PC-3 (cell line): ENCODE data around the gene TBL1Y. TPM values are rescaled to one million over a fixed set of nuclear protein-coding genes. Genes with fewer than 3 reads are reported as not detected.

Source experiments
- ATAC-seq: fragments of 200-7000 bp; cut with Tn5 transposase; 2 replicates; pipeline ENCODE4 v1.9.1; 2020; ENCODE audit warnings: mild to moderate bottlenecking, moderate library complexity
- BruUV-seq: library from RNA; stranded (reverse); fragments of 400-500 nt; replicated peaks from 2 replicates; lab custom pipeline; 2021; lab: Mats Ljungman, UMichigan
- CTCF ChIA-PET: fragments of 300-600 bp; sonication (Branson Sonifier 250); formaldehyde crosslinking; loops from one replicate; lab custom pipeline; 2022; ENCODE audit warnings: antibody characterized with exemption; lab: Charles Lee
- POLR2A ChIA-PET: fragments of 300-600 bp; sonication (Branson Sonifier 250); formaldehyde crosslinking; loops from one replicate; lab custom pipeline; 2022; ENCODE audit warnings: antibody characterized with exemption; ENCODE audit not compliant: unreplicated experiment; lab: Charles Lee
- DNase-seq: peaks from one replicate; pipeline ENCODE4 v3.0.0-alpha.2; 2015
- H2AFZ ChIP-seq: fragments of 300-600 bp; sonication (generic); 2 replicates; pipeline ENCODE4 v1.6.0; 2016; ENCODE audit warnings: antibody characterized with exemption, low read length
- H3F3A ChIP-seq: fragments of 300-600 bp; sonication (generic); one replicate; pipeline ENCODE4 v1.6.0; 2017; ENCODE audit warnings: antibody characterized with exemption, low read length, control low read depth, mild to moderate bottlenecking; ENCODE audit not compliant: unreplicated experiment
- H3K27ac ChIP-seq: fragments of 300-600 bp; sonication (generic); 2 replicates; pipeline ENCODE4 v1.5.1; 2016; ENCODE audit warnings: mild to moderate bottlenecking, low read length
- H3K27me3 ChIP-seq: fragments of 300-600 bp; sonication (generic); 2 replicates; pipeline ENCODE4 v1.6.1; 2016; ENCODE audit warnings: low read length, mixed read lengths
- H3K36me3 ChIP-seq: fragments of 300-600 bp; sonication (generic); 2 replicates; pipeline ENCODE4 v1.6.1; 2016; ENCODE audit warnings: low read depth, mixed run types, low read length, mixed read lengths
- H3K4me1 ChIP-seq: fragments of 300-600 bp; sonication (generic); 2 replicates; pipeline ENCODE4 v1.5.1; 2016; ENCODE audit warnings: low read length; ENCODE audit not compliant: insufficient read depth
- H3K4me2 ChIP-seq: fragments of 300-600 bp; sonication (generic); 2 replicates; pipeline ENCODE4 v1.6.0; 2016; ENCODE audit warnings: low read length
- H3K4me3 ChIP-seq: fragments of 300-600 bp; sonication (generic); 2 replicates; pipeline ENCODE4 v1.5.1; 2016; ENCODE audit warnings: mild to moderate bottlenecking, low read length, mixed read lengths
- H3K79me2 ChIP-seq: fragments of 300-600 bp; sonication (generic); 2 replicates; pipeline ENCODE4 v1.6.1; 2017; ENCODE audit warnings: low read length, mixed read lengths
- H3K9ac ChIP-seq: fragments of 300-600 bp; sonication (generic); 2 replicates; pipeline ENCODE4 v1.6.0; 2016; ENCODE audit warnings: mild to moderate bottlenecking, low read length
- H3K9me2 ChIP-seq: fragments of 300-600 bp; sonication (generic); replicated peaks from 2 replicates; pipeline ENCODE4 v1.6.1; 2016; ENCODE audit warnings: mixed run types, low read length, mixed read lengths
- H3K9me3 ChIP-seq: fragments of 300-600 bp; sonication (generic); 2 replicates; pipeline ENCODE4 v1.6.1; 2016; ENCODE audit warnings: low read length, mixed read lengths
- H4K20me1 ChIP-seq: fragments of 300-600 bp; sonication (generic); 2 replicates; pipeline ENCODE4 v1.6.1; 2016; ENCODE audit warnings: low read length, mixed read lengths
- CTCF ChIP-seq: fragments of 300-600 bp; sonication (generic); conservative IDR thresholded peaks from 2 replicates; pipeline ENCODE4 v1.5.1; 2017; ENCODE audit warnings: antibody characterized with exemption, low read depth, mild to moderate bottlenecking, low read length
- EZH2 ChIP-seq: fragments of 300-600 bp; sonication (generic); IDR thresholded peaks from one replicate; pipeline ENCODE4 v1.6.1; 2017; ENCODE audit warnings: antibody characterized with exemption, mild to moderate bottlenecking, low read length; ENCODE audit not compliant: unreplicated experiment
- EZH2phosphoT487 ChIP-seq: fragments of 300-600 bp; sonication (generic); IDR thresholded peaks from 2 replicates; pipeline ENCODE4 v1.6.1; 2018; ENCODE audit warnings: mild to moderate bottlenecking, antibody characterized with exemption, low read length, borderline replicate concordance
- intact Hi-C: fragments of 100-400 bp; cut with micrococcal nuclease; formaldehyde crosslinking; loops from 2 replicates; pipeline ENCODE4 v1.9.0; 2023
- total RNA-seq: library from RNA; depleted of rRNA; stranded (reverse); fragments of >200 nt; gene quantifications from 2 replicates; pipeline ENCODE4 v1.2.3, GENCODE V29; 2014

The TBL1Y gene
- total RNA-seq, 1 experiment from 2014 or later = not detected

- ATAC-seq = no peak
Observed at GRCh38 chrY:6931779-6932396, 21.4 kb downstream of the TBL1Y start.

GRCh38 chrY:6935497-6935896 is 25.0 kb downstream of the TBL1Y start:
- no TSS peak for BruUV-seq
- ATAC-seq (no peak), DNase-seq (no peak)
- ChIA-PET POLR2A (no interaction called here), CTCF (no interaction called here)
- Histone ChIP-seq H2AFZ (no peak overlapping the region), H3K79me2 (no peaks in the 10 kb centered on the region), H3K27me3 (no peaks in the 10 kb centered on the region), H3K9me3 (no peaks in the 10 kb centered on the region), H3K27ac (no peak overlapping the region), H3F3A (no peaks in the 10 kb centered on the region), H3K36me3 (no peaks in the 10 kb centered on the region), H3K4me1 (no peaks in the 10 kb centered on the region), H4K20me1 (no peaks in the 10 kb centered on the region), H3K4me2 (no peak overlapping the region), H3K9me2 (no peaks in the 10 kb centered on the region), H3K4me3 (no peak overlapping the region), H3K9ac (no peak overlapping the region)
- intact Hi-C loops = no loop called here
- no peak for TF ChIP-seq CTCF
- TF ChIP-seq EZH2 = no peak
- no peak for TF ChIP-seq EZH2phosphoT487

More at GRCh38 chrY:6931779-6932396, 21.4 kb downstream of the TBL1Y start:
- Histone ChIP-seq H3K4me1 (no peaks in the 10 kb centered on the region), H3K4me3 (no peak overlapping the region), H3F3A (no peaks in the 10 kb centered on the region), H4K20me1 (no peaks in the 10 kb centered on the region), H3K36me3 (no peaks in the 10 kb centered on the region), H3K9ac (no peak overlapping the region), H3K9me3 (no peaks in the 10 kb centered on the region), H3K27ac (no peak overlapping the region), H3K79me2 (no peaks in the 10 kb centered on the region), H3K27me3 (no peaks in the 10 kb centered on the region), H2AFZ (no peak overlapping the region), H3K4me2 (no peak overlapping the region), H3K9me2 (no peaks in the 10 kb centered on the region)
- CTCF ChIA-PET = no interaction called here
- intact Hi-C loops = no loop called here
- no TSS peak for BruUV-seq
- POLR2A ChIA-PET = no interaction called here
- DNase-seq = no peak
- TF ChIP-seq EZH2 (no peak), EZH2phosphoT487 (no peak), CTCF (no peak)

- Histone ChIP-seq H3K9me3 (no peaks in the 10 kb centered on the region), H3F3A (no peaks in the 10 kb centered on the region), H3K9me2 (no peaks in the 10 kb centered on the region), H3K4me3 (no peak overlapping the region), H3K4me2 (no peak overlapping the region), H3K36me3 (no peaks in the 10 kb centered on the region), H3K9ac (no peak overlapping the region), H2AFZ (no peak overlapping the region), H3K79me2 (no peaks in the 10 kb centered on the region), H3K4me1 (no peaks in the 10 kb centered on the region), H3K27me3 (no peaks in the 10 kb centered on the region), H3K27ac (no peak overlapping the region), H4K20me1 (no peaks in the 10 kb centered on the region)
- no peak for DNase-seq
- POLR2A ChIA-PET = no interaction called here
- no TSS peak for BruUV-seq
- no peak for TF ChIP-seq EZH2
- TF ChIP-seq CTCF = no peak
- no peak for TF ChIP-seq EZH2phosphoT487
- CTCF ChIA-PET = no interaction called here
- no peak for ATAC-seq
- intact Hi-C loops = no loop called here
Observed at GRCh38 chrY:6947695-6948094, 37.2 kb downstream of the TBL1Y start.
